Measurements from ENCODE around the gene NEU4.

DNA sequence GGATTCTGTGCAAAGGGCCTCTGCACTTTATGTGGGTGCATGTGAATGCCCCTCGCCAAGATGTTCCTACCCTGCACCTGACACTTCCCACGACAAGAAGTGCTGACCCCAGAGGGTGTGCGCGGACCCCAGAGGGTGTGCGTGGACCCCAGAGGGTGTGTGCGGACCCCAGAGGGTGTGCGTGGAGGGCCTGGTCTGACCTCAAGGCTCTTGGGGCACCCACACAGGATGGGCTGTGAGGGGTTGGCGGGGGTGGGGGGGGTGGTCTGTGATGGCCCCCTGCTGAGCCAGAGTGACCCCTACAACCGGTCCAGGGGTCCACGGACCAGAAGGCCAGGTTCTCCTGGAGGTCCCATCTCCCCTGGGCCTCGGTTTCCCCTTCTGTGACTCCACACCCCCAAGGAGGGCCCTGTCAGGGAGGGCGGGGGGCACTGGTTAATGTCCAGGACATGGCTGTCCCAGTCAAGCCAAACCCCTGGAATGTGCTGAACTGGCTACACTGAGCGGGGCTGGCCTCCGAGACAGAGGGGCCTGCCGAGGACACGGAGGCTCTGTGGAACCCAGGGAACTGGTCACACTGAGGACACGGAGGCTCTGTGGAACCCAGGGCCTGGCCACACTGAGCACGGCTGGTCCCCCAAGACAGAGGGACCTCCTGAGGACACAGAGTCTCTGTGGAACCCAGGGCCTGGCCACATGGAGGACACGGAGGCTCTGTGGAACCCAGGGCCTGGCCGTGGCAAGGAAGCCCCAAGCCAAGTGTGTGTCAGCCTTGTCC is 3.1 kb downstream of the NEU4 start:
- TF ChIP-seq, protein P1, sequence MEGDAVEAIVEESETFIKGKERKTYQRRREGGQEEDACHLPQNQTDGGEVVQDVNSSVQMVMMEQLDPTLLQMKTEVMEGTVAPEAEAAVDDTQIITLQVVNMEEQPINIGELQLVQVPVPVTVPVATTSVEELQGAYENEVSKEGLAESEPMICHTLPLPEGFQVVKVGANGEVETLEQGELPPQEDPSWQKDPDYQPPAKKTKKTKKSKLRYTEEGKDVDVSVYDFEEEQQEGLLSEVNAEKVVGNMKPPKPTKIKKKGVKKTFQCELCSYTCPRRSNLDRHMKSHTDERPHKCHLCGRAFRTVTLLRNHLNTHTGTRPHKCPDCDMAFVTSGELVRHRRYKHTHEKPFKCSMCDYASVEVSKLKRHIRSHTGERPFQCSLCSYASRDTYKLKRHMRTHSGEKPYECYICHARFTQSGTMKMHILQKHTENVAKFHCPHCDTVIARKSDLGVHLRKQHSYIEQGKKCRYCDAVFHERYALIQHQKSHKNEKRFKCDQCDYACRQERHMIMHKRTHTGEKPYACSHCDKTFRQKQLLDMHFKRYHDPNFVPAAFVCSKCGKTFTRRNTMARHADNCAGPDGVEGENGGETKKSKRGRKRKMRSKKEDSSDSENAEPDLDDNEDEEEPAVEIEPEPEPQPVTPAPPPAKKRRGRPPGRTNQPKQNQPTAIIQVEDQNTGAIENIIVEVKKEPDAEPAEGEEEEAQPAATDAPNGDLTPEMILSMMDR (IDR thresholded peaks at IDR 0.05), result no peak
- TF ChIP-seq POLR2AphosphoS5 (IDR thresholded peaks at IDR 0.05), result no peak
- no peak for TF ChIP-seq POLR2A (IDR thresholded peaks at IDR 0.05)

Data from transverse colon (tissue), 4 donors.